Activated CD4-positive, CD25-positive, alpha-beta regulatory T cell treated with anti-CD3 and anti-CD28 coated beads, Interleukin-2, amount 50 U/mL, for 16 hours (primary cell): ENCODE data around the gene PCSK7.
"Not testable (repeated sequence)": the region's sequence is repeated elsewhere in the genome, so short reads cannot be mapped to it uniquely, and the experiment has no call there.

Experiments
- DNase-seq: peaks from one replicate; pipeline ENCODE4 v3.0.0-alpha.2; 2020; ENCODE audit warnings: low read depth, low spot score

PCSK7 gene

DNA sequence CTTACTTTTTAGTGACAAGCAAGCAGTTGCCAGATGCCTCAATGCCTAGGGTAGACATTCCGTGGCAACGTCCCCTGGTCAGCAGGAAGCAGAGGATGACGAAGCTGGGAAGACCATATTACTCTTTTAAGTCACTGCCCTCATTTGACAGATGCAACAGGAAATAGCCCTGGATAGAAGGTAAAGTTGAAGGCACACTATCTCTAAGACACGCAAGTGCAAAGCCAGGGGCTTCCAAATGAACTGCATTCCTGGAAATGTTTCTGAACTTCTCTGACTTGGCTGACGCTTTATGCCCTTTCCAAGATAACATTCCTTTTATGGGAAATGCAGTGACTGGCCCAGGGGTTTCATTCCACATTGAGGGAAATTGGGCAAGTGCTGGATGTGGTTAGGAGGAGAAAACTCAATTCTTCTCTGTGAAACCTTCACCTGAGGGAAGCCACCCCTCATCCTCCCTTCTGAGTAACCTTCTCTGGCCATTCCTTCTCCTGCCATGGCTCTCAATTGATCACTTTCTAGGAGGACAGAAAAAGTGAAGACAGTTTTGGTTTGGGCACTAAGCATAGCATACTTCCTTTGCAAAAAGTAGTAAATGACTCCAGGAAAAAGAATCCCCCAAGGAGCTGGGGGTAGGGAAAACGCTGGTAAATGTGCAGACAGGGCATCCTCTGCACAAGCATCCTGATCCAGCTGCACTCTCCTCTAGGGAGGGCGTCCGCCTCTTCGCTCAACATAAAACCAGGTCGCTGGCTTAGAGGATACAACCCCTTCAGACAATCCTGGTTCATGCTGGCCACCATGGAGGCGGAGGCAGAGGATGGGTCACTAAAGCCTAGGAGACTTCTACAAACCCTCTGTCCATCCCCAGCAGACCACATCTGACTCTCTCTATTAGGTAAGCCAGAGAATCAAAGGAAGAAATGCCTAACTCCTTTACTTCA is 14.5 kb downstream of the PCSK7 start:
- DNase-seq: no peak

GRCh38 chr11:117214404-117215110 is 17.3 kb downstream of the PCSK7 start:
- no peak for DNase-seq

GRCh38 chr11:117212697-117213355 is 19.0 kb downstream of the PCSK7 start:
- no peak for DNase-seq

DNA sequence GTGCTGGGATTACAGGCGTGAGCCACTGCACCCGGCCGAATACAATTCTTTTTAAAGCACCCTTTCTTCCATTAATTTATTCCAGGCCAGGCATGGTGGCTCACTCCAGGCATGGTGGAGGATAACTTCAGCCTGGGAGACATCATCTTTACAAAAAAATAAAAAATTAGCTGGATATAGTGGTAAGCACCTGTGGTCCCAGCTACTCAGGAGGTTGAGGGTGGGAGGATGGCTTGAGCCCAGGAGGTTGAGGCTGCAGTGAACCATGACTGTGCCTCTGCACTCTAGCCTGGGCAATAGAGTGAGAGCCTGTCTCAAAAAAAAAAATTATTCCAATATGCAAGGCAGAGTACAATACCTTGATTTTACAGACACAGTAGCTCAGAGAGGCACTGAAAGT is 21.3 kb downstream of the PCSK7 start:
- DNase-seq: no peak

DNA sequence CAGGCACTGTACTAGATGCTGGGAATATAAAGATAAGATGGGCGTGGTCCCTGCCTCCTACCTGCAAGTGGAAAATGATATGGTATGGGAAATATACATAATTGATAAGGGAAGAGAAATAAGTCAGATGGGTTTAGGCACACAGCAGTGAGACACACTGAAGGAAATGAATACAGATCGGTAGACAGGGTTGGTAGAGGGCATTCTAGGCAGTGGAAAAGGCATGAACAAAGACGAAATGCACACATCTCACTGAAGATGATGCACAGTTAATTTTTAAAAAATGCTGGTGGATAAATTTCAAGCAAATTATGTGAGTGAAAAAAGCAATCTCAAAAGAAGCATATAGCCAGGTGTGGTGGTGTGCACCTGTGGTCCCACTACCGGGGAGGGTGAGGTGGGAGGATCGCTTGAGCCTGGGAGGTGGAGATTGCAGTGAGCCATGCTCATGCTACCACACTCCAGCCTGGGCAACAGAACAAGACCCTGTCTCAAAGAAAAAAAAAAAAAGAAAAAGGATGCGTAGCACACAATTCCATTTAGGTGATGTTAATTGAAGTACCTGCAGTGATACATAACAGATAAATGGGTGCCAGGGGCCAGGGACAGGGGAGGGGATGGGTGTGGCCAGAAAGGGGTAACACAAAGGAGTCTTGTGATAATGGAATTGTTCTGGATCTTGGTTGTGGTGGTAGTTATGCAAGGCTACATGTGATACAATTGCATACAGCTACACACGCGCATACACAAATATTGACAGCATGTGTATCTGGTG is 22.3 kb downstream of the PCSK7 start:
- not testable (repeated sequence) for DNase-seq

GRCh38 chr11:117208710-117209109 is 23.2 kb downstream of the PCSK7 start:
- DNase-seq: not testable (repeated sequence)

- not testable (repeated sequence) for DNase-seq
Observed at GRCh38 chr11:117207481-117207880, 24.4 kb downstream of the PCSK7 start.

DNA sequence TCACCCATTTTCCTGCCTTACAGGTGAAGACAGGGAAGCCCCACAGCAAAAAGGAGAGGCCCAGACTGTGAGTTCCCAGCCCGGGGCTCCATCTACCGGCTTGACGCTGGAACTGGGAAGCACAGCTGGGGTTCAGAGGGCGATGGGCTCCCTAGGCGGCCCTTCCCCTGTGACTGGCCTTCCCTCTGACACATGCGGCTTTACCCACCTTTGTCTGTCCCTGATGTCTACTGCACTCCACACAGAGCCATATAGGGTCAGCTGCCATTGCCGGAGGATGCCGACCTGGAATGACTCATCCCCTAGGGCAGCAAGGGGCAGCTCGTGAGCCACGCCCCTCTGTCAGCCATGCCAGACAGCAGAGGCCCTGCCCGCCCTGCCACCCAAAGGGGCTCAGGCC is 25.0 kb downstream of the PCSK7 start:
- not testable (repeated sequence) for DNase-seq

- DNase-seq: not testable (repeated sequence)
Observed at GRCh38 chr11:117206111-117206510, 25.8 kb downstream of the PCSK7 start.

DNA sequence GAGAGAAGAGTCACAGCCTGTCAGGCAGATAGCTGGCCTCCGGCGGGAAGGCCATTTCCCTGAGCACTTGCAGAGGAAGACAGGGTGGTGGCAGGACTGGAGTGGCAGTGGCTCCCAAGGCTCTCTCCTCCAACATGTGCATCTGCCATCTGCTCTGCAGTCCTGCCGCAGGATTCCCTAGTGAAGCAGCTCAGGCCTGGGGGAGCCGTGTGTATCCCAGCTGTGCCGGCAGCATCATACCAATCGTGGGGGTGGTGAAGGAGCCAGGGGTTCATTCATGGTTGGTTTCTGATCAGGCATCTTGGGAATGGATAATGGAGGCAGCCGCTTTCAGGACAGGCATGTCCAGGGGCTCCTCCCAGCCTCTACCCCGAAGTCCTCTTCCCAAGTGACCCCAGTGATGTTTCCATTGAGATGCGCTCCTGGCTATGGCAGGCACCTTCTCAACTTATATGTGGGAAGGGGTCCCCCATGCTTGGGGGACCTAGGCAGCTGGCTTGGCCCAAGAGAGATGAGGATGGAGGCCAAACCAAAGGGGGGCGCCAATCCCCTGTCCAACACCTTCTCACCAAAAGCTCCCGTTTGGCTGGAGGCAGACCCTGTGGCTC is 26.6 kb downstream of the PCSK7 start:
- DNase-seq: no peak

- no peak for DNase-seq
Observed at GRCh38 chr11:117204283-117205080, 27.4 kb downstream of the PCSK7 start.

GRCh38 chr11:117203069-117203407 is 28.8 kb downstream of the PCSK7 start:
- DNase-seq: no peak

- DNase-seq: no peak
Observed at GRCh38 chr11:117202386-117203068, 29.3 kb downstream of the PCSK7 start.

- DNase-seq: no peak
Observed at GRCh38 chr11:117201658-117202305, 30.1 kb downstream of the PCSK7 start.

GRCh38 chr11:117200813-117201657 is 30.8 kb downstream of the PCSK7 start:
- DNase-seq: no peak

DNA sequence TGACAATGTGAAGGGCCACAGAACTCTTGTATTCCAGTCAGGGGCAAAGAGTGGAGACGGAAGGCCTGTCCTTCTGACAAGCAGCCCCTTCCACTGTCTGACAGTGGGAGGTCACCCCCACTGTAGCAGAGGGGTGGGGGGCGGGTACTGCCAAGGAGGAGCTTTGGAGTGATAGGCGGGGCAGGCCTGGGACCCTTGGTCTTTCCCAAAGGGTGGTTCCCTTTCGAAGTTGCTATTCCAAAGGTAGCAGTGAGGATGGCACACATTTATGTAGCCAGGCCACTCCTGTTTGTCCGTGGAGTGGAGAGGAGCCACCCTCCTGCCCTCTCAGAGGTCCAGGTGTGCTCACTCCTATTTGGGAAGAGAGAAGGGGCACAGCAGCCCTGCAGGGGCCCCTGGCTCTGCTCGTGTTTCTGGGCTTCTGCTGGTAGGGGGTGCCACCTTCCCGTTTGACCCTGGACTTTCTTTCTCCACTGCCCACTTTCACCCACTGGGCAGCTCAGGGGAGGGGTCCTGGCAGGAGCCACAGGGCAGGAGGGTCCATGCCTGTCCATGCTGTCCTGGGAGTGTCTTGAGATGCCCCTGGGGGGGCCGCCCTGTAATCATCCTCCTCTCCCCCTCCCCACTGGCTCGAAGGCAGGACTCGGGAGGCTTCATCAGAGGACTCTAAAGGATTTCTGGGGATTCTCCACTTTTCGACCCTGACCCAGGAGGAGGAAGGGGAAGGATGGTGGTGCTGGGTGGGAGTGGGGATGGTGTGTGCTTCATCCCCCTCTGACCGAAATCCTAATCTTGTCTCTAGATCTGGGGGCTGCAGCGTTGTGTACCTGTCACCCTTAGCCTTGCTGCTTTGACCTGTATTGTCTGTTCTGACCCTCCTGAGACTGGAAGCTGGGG is 31.7 kb downstream of the PCSK7 start:
- DNase-seq: no peak
